ENCODE results near the gene RASAL2.
"Not testable (repeated sequence)": the region's sequence is repeated elsewhere in the genome, so short reads cannot be mapped to it uniquely, and the experiment has no call there.

Gene RASAL2

GRCh38 chr1:178188306-178188705, 94.4 kb downstream of the RASAL2 start:
- DNase-seq (ENCODE audit: low read depth, low spot score) = no peak
- in situ Hi-C loops (cut with HindIII; ENCODE audit: low sequenced_read_pairs) = no loop called here
- no peak overlapping the region for H3K4me3 ChIP-seq (ENCODE audit: low read depth, low read length)
- no peak for TF ChIP-seq CTCF (IDR thresholded peaks at IDR 0.05; ENCODE audit: low read depth, low read length)

- H3K4me3 ChIP-seq (ENCODE audit: low read depth, low read length) = no peak overlapping the region
- no peak for DNase-seq (ENCODE audit: low read depth, low spot score)
- peak; percentile 52 for TF ChIP-seq CTCF (IDR thresholded peaks at IDR 0.05; ENCODE audit: low read depth, low read length)
- in situ Hi-C loops (cut with HindIII; ENCODE audit: low sequenced_read_pairs) = no loop called here
Observed at GRCh38 chr1:178189814-178190213, 95.9 kb downstream of the RASAL2 start.

GRCh38 chr1:178190881-178191280, 97.0 kb downstream of the RASAL2 start:
- no peak for DNase-seq (ENCODE audit: low read depth, low spot score)
- in situ Hi-C loops (cut with HindIII; ENCODE audit: low sequenced_read_pairs) = no loop called here
- TF ChIP-seq CTCF (IDR thresholded peaks at IDR 0.05; ENCODE audit: low read depth, low read length) = no peak
- no peak overlapping the region for H3K4me3 ChIP-seq (ENCODE audit: low read depth, low read length)

GRCh38 chr1:178192686-178193085, 98.8 kb downstream of the RASAL2 start:
- no peak overlapping the region for H3K4me3 ChIP-seq (ENCODE audit: low read depth, low read length)
- TF ChIP-seq CTCF (IDR thresholded peaks at IDR 0.05; ENCODE audit: low read depth, low read length) = no peak
- peak; percentile 75 for DNase-seq (ENCODE audit: low read depth, low spot score)
- in situ Hi-C loops (cut with HindIII; ENCODE audit: low sequenced_read_pairs) = no loop called here

- H3K4me3 ChIP-seq (ENCODE audit: low read depth, low read length) = no peak overlapping the region
- no peak for DNase-seq (ENCODE audit: low read depth, low spot score)
- in situ Hi-C loops (cut with HindIII; ENCODE audit: low sequenced_read_pairs) = no loop called here
- no peak for TF ChIP-seq CTCF (IDR thresholded peaks at IDR 0.05; ENCODE audit: low read depth, low read length)
Observed at GRCh38 chr1:178196631-178197030, 102.7 kb downstream of the RASAL2 start.

GRCh38 chr1:178202095-178202494, 108.2 kb downstream of the RASAL2 start:
- H3K4me3 ChIP-seq (ENCODE audit: low read depth, low read length); DNase-seq (ENCODE audit: low read depth, low spot score); in situ Hi-C loops (cut with HindIII; ENCODE audit: low sequenced_read_pairs): not testable (repeated sequence)

- in situ Hi-C loops (cut with HindIII; ENCODE audit: low sequenced_read_pairs); H3K4me3 ChIP-seq (ENCODE audit: low read depth, low read length); DNase-seq (ENCODE audit: low read depth, low spot score): not testable (repeated sequence)
Observed at GRCh38 chr1:178202546-178202945, 108.6 kb downstream of the RASAL2 start.

GRCh38 chr1:178208269-178208856, 114.5 kb downstream of the RASAL2 start:
- H3K4me3 ChIP-seq (ENCODE audit: low read depth, low read length); DNase-seq (ENCODE audit: low read depth, low spot score); in situ Hi-C loops (cut with HindIII; ENCODE audit: low sequenced_read_pairs): not testable (repeated sequence)

Measured in astrocyte of the spinal cord (primary cell).